IMR-90 (cell line): ENCODE measurements around the gene ATP8B4. TPM values are rescaled to one million over a fixed set of nuclear protein-coding genes. Genes with fewer than 3 reads are reported as not detected.

ENCODE experiments used
- ATAC-seq: fragments of 200-7000 bp; cut with Tn5 transposase; 2 replicates; pipeline ENCODE4 v1.9.1; 2020; ENCODE audit warnings: low read depth, mild to moderate bottlenecking, moderate library complexity
- BruUV-seq: library from RNA; stranded (reverse); fragments of 400-500 nt; replicated peaks from 2 replicates; lab custom pipeline; 2021; lab: Mats Ljungman, UMichigan
- CTCF ChIA-PET: fragments of 300-600 bp; formaldehyde crosslinking; extraction: SDS; loops from one replicate; lab custom pipeline; 2021; ENCODE audit warnings: antibody characterized with exemption; lab: Yijun Ruan, JAX
- POLR2A ChIA-PET: fragments of 300-600 bp; sonication (Branson Sonifier 250); formaldehyde crosslinking; loops from one replicate; lab custom pipeline; 2022; ENCODE audit warnings: antibody characterized with exemption; ENCODE audit not compliant: unreplicated experiment; lab: Charles Lee
- DNase-seq: peaks from one replicate; pipeline ENCODE4 v3.0.0; 2013
- H2AFZ ChIP-seq: replicated peaks from 2 replicates; pipeline ENCODE3; 2013; ENCODE audit warnings: low read length, mild to moderate bottlenecking; ENCODE audit not compliant: poor library complexity
- H2AK5ac ChIP-seq: 2 replicates; pipeline ENCODE4 v1.6.1; 2013; ENCODE audit warnings: low read depth, low read length, inconsistent platforms
- H2AK9ac ChIP-seq: replicated peaks from 2 replicates; pipeline ENCODE3; 2013; ENCODE audit warnings: mild to moderate bottlenecking, low read depth, low read length, moderate library complexity; ENCODE audit not compliant: poor library complexity
- H2BK120ac ChIP-seq: 2 replicates; pipeline ENCODE4 v1.6.1; 2013; ENCODE audit warnings: low read depth, low read length, inconsistent platforms
- H2BK15ac ChIP-seq: 3 replicates; pipeline ENCODE4 v1.6.1; 2013; ENCODE audit warnings: low read depth, low read length, inconsistent platforms
- H2BK20ac ChIP-seq: 2 replicates; pipeline ENCODE4 v1.6.1; 2013; ENCODE audit warnings: low read depth, mild to moderate bottlenecking, inconsistent platforms, low read length, moderate library complexity
- H2BK5ac ChIP-seq: 2 replicates; pipeline ENCODE4 v1.6.1; 2013; ENCODE audit warnings: mild to moderate bottlenecking, low read depth, low read length, inconsistent platforms; ENCODE audit not compliant: poor library complexity, severe bottlenecking
- H3K14ac ChIP-seq: replicated peaks from 2 replicates; pipeline ENCODE4 v1.6.1; 2013; ENCODE audit warnings: low read depth, low read length, inconsistent platforms
- H3K18ac ChIP-seq: 2 replicates; pipeline ENCODE4 v1.6.1; 2013; ENCODE audit warnings: low read depth, low read length, control low read depth
- H3K23ac ChIP-seq: 2 replicates; pipeline ENCODE4 v1.6.1; 2013; ENCODE audit warnings: low read depth, low read length, inconsistent platforms
- H3K27ac ChIP-seq: 2 replicates; pipeline ENCODE4 v1.5.1; 2013; ENCODE audit warnings: mild to moderate bottlenecking, control low read depth, low read length; ENCODE audit not compliant: insufficient read depth
- H3K27me3 ChIP-seq: 2 replicates; pipeline ENCODE4 v1.6.1; 2013; ENCODE audit warnings: low read length; ENCODE audit not compliant: control insufficient read depth, insufficient read depth
- H3K36me3 ChIP-seq: 2 replicates; pipeline ENCODE4 v1.6.1; 2013; ENCODE audit warnings: low read length, mixed read lengths; ENCODE audit not compliant: control insufficient read depth, insufficient read depth
- H3K4ac ChIP-seq: 2 replicates; pipeline ENCODE4 v1.6.1; 2013; ENCODE audit warnings: low read depth, low read length, inconsistent platforms
- H3K4me1 ChIP-seq: 2 replicates; pipeline ENCODE4 v1.6.1; 2013; ENCODE audit warnings: low read length, mixed read lengths; ENCODE audit not compliant: control insufficient read depth, insufficient read depth
- H3K4me2 ChIP-seq: 2 replicates; pipeline ENCODE4 v1.6.1; 2013; ENCODE audit warnings: low read depth, mild to moderate bottlenecking, control low read depth, low read length, moderate library complexity
- H3K4me3 ChIP-seq: 2 replicates; pipeline ENCODE4 v1.5.1; 2013; ENCODE audit warnings: low read depth, mild to moderate bottlenecking, control low read depth, low read length, moderate library complexity; ENCODE audit not compliant: insufficient read depth
- H3K56ac ChIP-seq: 2 replicates; pipeline ENCODE4 v1.6.1; 2013; ENCODE audit warnings: low read length, inconsistent platforms; ENCODE audit not compliant: insufficient read depth; ENCODE audit errors: extremely low read depth
- H3K79me1 ChIP-seq, 2 experiments: 2 replicates each; pipeline ENCODE4 v1.6.1; 2013; ENCODE audit warnings: low read length in 2 of 2, inconsistent platforms in 1 of 2, low read depth in 1 of 2
- H3K9ac ChIP-seq: 2 replicates; pipeline ENCODE4 v1.6.1; 2013; ENCODE audit warnings: low read depth, low read length, control low read depth
- H3K9me1 ChIP-seq: 2 replicates; pipeline ENCODE4 v1.6.1; 2013; ENCODE audit warnings: low read length, inconsistent platforms; ENCODE audit not compliant: insufficient read depth
- H3K9me3 ChIP-seq: 2 replicates; pipeline ENCODE4 v1.6.1; 2013; ENCODE audit warnings: low read length; ENCODE audit not compliant: control insufficient read depth, insufficient read depth
- H4K20me1 ChIP-seq: 2 replicates; pipeline ENCODE4 v1.6.1; 2013; ENCODE audit warnings: low read length, inconsistent platforms; ENCODE audit not compliant: insufficient read depth
- H4K5ac ChIP-seq: 2 replicates; pipeline ENCODE4 v1.6.1; 2013; ENCODE audit warnings: mild to moderate bottlenecking, low read depth, low read length, control low read depth
- H4K8ac ChIP-seq, 2 experiments: 2 replicates each; pipeline ENCODE4 v1.6.1; 2013; ENCODE audit warnings: low read depth in 2 of 2, low read length in 2 of 2, control low read depth in 1 of 2, inconsistent platforms in 1 of 2
- H4K91ac ChIP-seq: 2 replicates; pipeline ENCODE4 v1.6.1; 2013; ENCODE audit warnings: low read depth, low read length, inconsistent platforms; ENCODE audit not compliant: insufficient read depth
- BHLHE40 ChIP-seq: fragments of 150-350 bp; IDR thresholded peaks from 2 replicates; pipeline ENCODE4 v1.6.1; 2016; ENCODE audit warnings: mild to moderate bottlenecking, low read depth, low read length
- CEBPB ChIP-seq: IDR thresholded peaks from 2 replicates; pipeline ENCODE4 v1.6.1; 2012; ENCODE audit warnings: low read depth, low read length, improper control_type of control experiment
- CHD1 ChIP-seq: IDR thresholded peaks from 2 replicates; pipeline ENCODE4 v1.6.1; 2012; ENCODE audit warnings: low read depth, low read length, improper control_type of control experiment
- ELK1 ChIP-seq: fragments of 150-350 bp; IDR thresholded peaks from 2 replicates; pipeline ENCODE4 v1.6.1; 2016; ENCODE audit warnings: low read depth, mild to moderate bottlenecking, low read length, moderate library complexity, borderline replicate concordance
- FOS ChIP-seq: fragments of 150-350 bp; IDR thresholded peaks from 2 replicates; pipeline ENCODE4 v1.6.1; 2016; ENCODE audit warnings: low read depth, low read length
- MAFK ChIP-seq: IDR thresholded peaks from 2 replicates; pipeline ENCODE4 v1.6.1; 2012; ENCODE audit warnings: low read depth, low read length, improper control_type of control experiment
- MAZ ChIP-seq: IDR thresholded peaks from 2 replicates; pipeline ENCODE4 v1.6.1; 2012; ENCODE audit warnings: low read depth, mild to moderate bottlenecking, low read length, improper control_type of control experiment, moderate library complexity, borderline replicate concordance
- NFE2L2 ChIP-seq: fragments of 150-350 bp; IDR thresholded peaks from 2 replicates; pipeline ENCODE4 v1.6.1; 2016; ENCODE audit warnings: low read depth, mild to moderate bottlenecking, low read length
- POLR2A ChIP-seq: IDR thresholded peaks from 2 replicates; pipeline ENCODE4 v1.6.1; 2012; ENCODE audit warnings: mild to moderate bottlenecking, low read depth, low read length
- RAD21 ChIP-seq: IDR thresholded peaks from 2 replicates; pipeline ENCODE4 v1.6.1; 2012; ENCODE audit warnings: low read length, improper control_type of control experiment
- RCOR1 ChIP-seq: IDR thresholded peaks from 2 replicates; pipeline ENCODE4 v1.6.1; 2012; ENCODE audit warnings: mild to moderate bottlenecking, low read length, improper control_type of control experiment; ENCODE audit not compliant: insufficient replicate concordance
- RFX5 ChIP-seq: IDR thresholded peaks from 2 replicates; pipeline ENCODE4 v1.8.0; 2012; ENCODE audit warnings: low read depth, mild to moderate bottlenecking, low read length, moderate library complexity
- SMC3 ChIP-seq: fragments of 150-350 bp; IDR thresholded peaks from 2 replicates; pipeline ENCODE4 v1.6.1; 2016; ENCODE audit warnings: low read depth, mild to moderate bottlenecking, antibody characterized with exemption, low read length, moderate library complexity
- USF2 ChIP-seq: fragments of 150-350 bp; IDR thresholded peaks from 2 replicates; pipeline ENCODE4 v1.6.1; 2017; ENCODE audit warnings: mild to moderate bottlenecking, antibody characterized with exemption, low read length, low read depth
- WGBS, 2 experiments: methylation state at CpG; one replicate each; pipeline versions ENCODE4 v1.1.5 to v1.1.7; 2013; ENCODE audit warnings: missing lambda C conversion rate in 2 of 2; ENCODE audit not compliant: insufficient read length in 1 of 2; ENCODE audit errors: extremely low coverage in 2 of 2; 5-methylcytosine and 5-hydroxymethylcytosine counted together
- dilution Hi-C: fragments of 300-500 bp; cut with HindIII; formaldehyde crosslinking; loops from one replicate; pipeline ENCODE4 v1.14.3; 2018; ENCODE audit warnings: low sequenced_read_pairs; ENCODE audit not compliant: unreplicated experiment
- in situ Hi-C: fragments of 300-500 bp; cut with MboI; formaldehyde crosslinking; loops from 3 replicates; pipeline ENCODE4 v1.14.3; 2019; ENCODE audit warnings: low sequenced_read_pairs, inconsistent platforms, mixed read lengths
- intact Hi-C: fragments of 100-400 bp; cut with micrococcal nuclease; formaldehyde crosslinking; loops from 2 replicates; pipeline ENCODE4 v1.10.0; 2022
- polyA plus RNA-seq, 3 experiments: library from polyadenylated mRNA; depleted of rRNA; stranded (reverse); fragments of >200 nt; gene quantifications; 2 replicates each; pipeline ENCODE4 v1.2.3, GENCODE V29; 2012; ENCODE audit warnings: low replicate concordance in 1 of 3
- total RNA-seq: library from RNA; depleted of rRNA; stranded (reverse); fragments of >200 nt; gene quantifications from 2 replicates; pipeline ENCODE4 v1.2.3, GENCODE V29; 2012
- TF ChIP-seq, protein P1 (sequence below): conservative IDR thresholded peaks from 2 replicates; pipeline ENCODE4 v1.5.1; 2012; ENCODE audit warnings: mild to moderate bottlenecking, low read depth, low read length, improper control_type of control experiment

The ATP8B4 gene
- total and polyA plus RNA-seq, 2 of the 4 experiments (the other 2 are of a cell fraction): 0.12 to 0.54 TPM

GRCh38 chr15:50162969-50163718 lies 44.1 kb upstream of the ATP8B4 start:
- Histone ChIP-seq H3K56ac (no peak overlapping the region), H4K91ac (peak overlapping the region; percentile 11; the same call in 1 of the 2 replicates), H3K4me2 (no peak overlapping the region), H3K27ac (no peak overlapping the region), H2BK120ac (no peak overlapping the region), H4K20me1 (no peaks in the 10 kb centered on the region), H3K4me1 (peaks cover 6% of the 10 kb centered on the region), H2AK9ac (no peak overlapping the region), H3K4ac (0 out of 2 replicates have a peak overlapping the region, but pooled peaks have one; percentile 21), H4K8ac (no peak overlapping the region), H3K4me3 (no peak overlapping the region), H2BK20ac (peak overlapping the region; percentile 31; the same call in 1 of the 2 replicates), H3K9me1 (0 out of 2 replicates have a peak, but pooled peaks cover 3% of the 10 kb centered on the region), H2AFZ (no peak overlapping the region), H3K79me1 (no peaks in the 10 kb centered on the region), H2BK15ac (0 out of 3 replicates have a peak overlapping the region, but pooled peaks have one; percentile 25), H4K5ac (no peak overlapping the region), H3K36me3 (no peaks in the 10 kb centered on the region), H2AK5ac (peak overlapping the region; percentile 21; the same call in 1 of the 2 replicates), H2BK5ac (no peak overlapping the region), H3K9me3 (no peaks in the 10 kb centered on the region; the same call in 1 of the 2 replicates), H3K14ac (0 out of 2 replicates have a peak overlapping the region, but pooled peaks have one; percentile 56), H3K27me3 (no peaks in the 10 kb centered on the region), H3K9ac (no peak overlapping the region), H3K23ac (no peak overlapping the region), H3K18ac (no peak overlapping the region)
- POLR2A ChIA-PET: no interaction called here
- DNase-seq (no peak), ATAC-seq (no peak)
- intact Hi-C loops: no loop called here
- WGBS, 2 experiments: no CpG with 5 or more reads among the region's 2 CpGs
- no TSS peak for BruUV-seq
- dilution Hi-C loops: no loop called here
- TF ChIP-seq CHD1 (no peak), SMC3 (no peak), POLR2A (no peak), RCOR1 (no peak), FOS (no peak), NFE2L2 (no peak), RFX5 (no peak), MAZ (no peak), BHLHE40 (no peak), MAFK (no peak), CEBPB (no peak), USF2 (no peak), ELK1 (no peak), RAD21 (no peak)
- TF ChIP-seq, protein P1, sequence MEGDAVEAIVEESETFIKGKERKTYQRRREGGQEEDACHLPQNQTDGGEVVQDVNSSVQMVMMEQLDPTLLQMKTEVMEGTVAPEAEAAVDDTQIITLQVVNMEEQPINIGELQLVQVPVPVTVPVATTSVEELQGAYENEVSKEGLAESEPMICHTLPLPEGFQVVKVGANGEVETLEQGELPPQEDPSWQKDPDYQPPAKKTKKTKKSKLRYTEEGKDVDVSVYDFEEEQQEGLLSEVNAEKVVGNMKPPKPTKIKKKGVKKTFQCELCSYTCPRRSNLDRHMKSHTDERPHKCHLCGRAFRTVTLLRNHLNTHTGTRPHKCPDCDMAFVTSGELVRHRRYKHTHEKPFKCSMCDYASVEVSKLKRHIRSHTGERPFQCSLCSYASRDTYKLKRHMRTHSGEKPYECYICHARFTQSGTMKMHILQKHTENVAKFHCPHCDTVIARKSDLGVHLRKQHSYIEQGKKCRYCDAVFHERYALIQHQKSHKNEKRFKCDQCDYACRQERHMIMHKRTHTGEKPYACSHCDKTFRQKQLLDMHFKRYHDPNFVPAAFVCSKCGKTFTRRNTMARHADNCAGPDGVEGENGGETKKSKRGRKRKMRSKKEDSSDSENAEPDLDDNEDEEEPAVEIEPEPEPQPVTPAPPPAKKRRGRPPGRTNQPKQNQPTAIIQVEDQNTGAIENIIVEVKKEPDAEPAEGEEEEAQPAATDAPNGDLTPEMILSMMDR: no peak
- in situ Hi-C loops: no loop called here
- CTCF ChIA-PET: no interaction called here
